Prostate gland (tissue), 2 donors: Measurements from ENCODE around the gene HADHA.

Experiments used
- CTCF ChIP-seq, 4 experiments: fragments of 200-600 bp in 2 of 4; fragments of 450-650 bp in 2 of 4; sonication (generic) in 2 of 4; IDR thresholded peaks; 1 replicate in 3 of 4; 2 replicates in 1 of 4; pipeline ENCODE4 v1.5.1; 2016 to 2019; ENCODE audit warnings: antibody characterized with exemption in 4 of 4, mild to moderate bottlenecking in 2 of 4, moderate library complexity in 2 of 4
- POLR2AphosphoS5 ChIP-seq: sonication (generic); formaldehyde crosslinking; IDR thresholded peaks from one replicate; pipeline ENCODE4 v1.6.1; 2017; ENCODE audit warnings: antibody characterized with exemption

DNA sequence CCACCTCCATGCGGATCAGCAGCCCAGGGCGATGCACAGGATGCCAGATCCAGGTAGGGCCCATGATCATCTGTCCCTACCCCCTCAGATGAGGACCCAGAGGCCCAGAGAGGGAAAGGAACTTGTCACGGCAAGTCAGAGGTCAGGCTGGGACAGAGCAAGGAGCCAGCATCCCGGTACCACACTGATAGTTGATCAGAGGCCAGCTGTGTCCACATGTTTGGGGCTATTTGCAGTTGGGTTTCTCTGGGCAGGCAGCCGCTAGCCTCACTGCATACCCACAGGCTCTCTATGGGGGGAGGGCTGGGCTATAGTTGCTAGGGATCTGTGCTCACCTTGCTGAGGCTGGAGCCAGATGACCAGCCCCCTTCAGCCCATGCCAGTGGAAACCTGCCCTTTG lies 62.0 kb downstream of the HADHA start:
- TF ChIP-seq POLR2AphosphoS5: no peak
- TF ChIP-seq CTCF (IDR thresholded peaks at IDR 0.05): no peak
